LNCaP clone FGC (cell line): ENCODE results near the gene DIAPH2.

Experiments
- DNase-seq: peaks from one replicate; pipeline ENCODE4 v3.0.0-alpha.2; 2011; ENCODE audit warnings: low read depth
- H3K4me3 ChIP-seq: 2 replicates; pipeline ENCODE4 v1.5.1; 2011; ENCODE audit warnings: mild to moderate bottlenecking, low read depth, low read length, control low read depth
- CTCF ChIP-seq: IDR thresholded peaks from 2 replicates; pipeline ENCODE4 v1.5.1; 2012; ENCODE audit warnings: mild to moderate bottlenecking; ENCODE audit not compliant: control insufficient read depth, insufficient read depth; ENCODE audit errors: extremely low read depth

Gene DIAPH2

DNA sequence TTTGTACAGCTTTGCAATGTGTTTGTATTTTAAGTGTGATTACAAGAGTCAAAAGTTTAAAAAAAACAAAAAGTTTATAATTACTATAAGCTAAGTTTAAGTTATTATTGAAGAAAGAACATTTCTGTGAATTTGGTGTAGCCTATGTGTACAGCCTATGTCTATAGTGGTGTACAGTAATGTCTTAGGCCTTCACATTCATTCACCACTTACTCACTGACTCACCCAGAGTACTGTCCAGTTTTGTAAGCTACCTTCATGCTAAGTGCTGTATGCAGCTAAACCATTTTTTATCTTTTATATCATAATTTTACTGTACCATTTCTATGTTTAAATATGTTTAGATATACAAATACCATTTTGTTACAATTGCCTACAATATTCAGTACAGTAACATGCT lies 381.3 kb downstream of the DIAPH2 start:
- no peak for TF ChIP-seq CTCF
- H3K4me3 ChIP-seq, result no peak overlapping the region
- no peak for DNase-seq

DNA sequence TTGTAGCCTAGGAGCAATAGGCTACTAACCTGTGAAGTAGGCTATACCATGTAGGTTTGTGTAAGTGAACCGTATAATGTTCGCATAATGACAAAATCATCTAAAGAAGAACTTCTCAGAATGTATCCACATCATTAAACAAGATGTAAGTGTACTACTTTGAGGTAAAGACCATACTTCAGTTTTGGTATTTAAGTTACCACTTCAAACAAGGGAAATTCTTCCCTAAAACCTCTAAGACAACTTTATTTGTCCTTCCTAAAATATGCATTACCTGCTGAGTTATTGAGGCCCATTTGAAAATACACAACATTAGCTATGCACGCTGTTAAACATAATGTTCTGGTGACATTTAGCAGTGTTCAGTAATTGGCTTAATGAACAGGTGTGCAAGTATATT lies 381.7 kb downstream of the DIAPH2 start:
- TF ChIP-seq CTCF, result no peak
- no peak for DNase-seq
- H3K4me3 ChIP-seq, result no peak overlapping the region

DNA sequence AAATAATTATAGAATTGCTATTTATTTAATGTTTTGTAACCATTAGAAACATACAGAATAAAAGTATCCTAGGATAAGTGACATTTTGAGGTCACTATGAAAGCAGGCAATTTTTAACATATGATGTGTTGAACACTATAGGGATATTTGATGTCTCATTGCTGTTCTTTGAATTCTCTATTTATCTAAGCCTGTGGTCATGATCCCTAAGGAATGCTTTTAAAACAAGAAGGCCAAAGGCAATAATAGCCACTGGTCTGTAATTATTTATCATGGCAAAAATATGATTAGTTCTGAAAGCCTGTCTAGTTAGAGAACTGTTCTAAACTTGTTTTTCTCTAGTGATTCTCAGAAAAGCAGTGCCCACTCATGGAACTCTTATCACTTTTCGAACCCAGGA lies 385.7 kb downstream of the DIAPH2 start:
- TF ChIP-seq CTCF, result no peak
- no peak for DNase-seq
- no peak overlapping the region for H3K4me3 ChIP-seq

- no peak for DNase-seq
- TF ChIP-seq CTCF, result no peak
- no peak overlapping the region for H3K4me3 ChIP-seq
Measured at GRCh38 chrX:97074400-97074799, 389.8 kb downstream of the DIAPH2 start.

- H3K4me3 ChIP-seq, result no peak overlapping the region
- TF ChIP-seq CTCF, result no peak
- no peak for DNase-seq
Measured at GRCh38 chrX:97089116-97089515, 404.5 kb downstream of the DIAPH2 start.

DNA sequence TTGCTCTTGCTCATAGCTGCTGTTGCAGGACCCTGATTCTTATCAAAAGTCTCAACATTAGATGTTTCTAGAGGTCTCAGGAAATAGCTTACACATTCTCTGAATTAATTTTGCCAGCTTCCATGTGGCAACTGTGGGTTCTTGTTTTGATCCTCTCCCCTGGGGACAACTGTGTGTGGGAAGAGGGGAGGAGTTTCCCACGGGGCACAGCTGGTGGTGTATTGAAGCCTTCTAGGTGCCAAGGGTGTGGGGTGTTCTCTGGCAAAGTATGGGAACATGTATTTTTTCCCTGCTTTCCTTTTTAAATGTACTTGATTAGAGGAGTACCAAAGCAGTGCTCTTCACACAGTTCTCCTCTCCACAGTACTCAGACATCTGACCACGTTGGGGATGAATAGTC lies 411.7 kb downstream of the DIAPH2 start:
- no peak for TF ChIP-seq CTCF
- no peak overlapping the region for H3K4me3 ChIP-seq
- DNase-seq, result no peak

DNA sequence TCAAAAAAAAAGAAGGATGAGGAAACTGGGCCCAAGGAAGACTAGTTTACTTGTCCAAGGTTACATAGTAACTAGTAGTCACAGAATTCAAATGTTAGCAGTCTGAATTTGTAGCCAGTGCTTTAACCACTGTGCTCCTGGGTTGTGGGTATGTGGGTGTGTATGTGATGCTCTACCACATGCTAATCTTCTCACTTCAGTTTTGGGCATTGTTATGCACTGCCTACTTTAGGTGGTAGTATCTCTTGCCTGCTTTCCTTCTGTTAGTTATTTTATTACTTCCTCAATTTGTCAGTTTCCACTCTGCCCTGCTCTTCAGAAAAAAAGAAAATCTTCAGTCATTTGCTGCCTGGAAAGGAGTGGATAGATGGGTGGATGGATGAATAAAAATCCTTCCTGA lies 418.3 kb downstream of the DIAPH2 start:
- DNase-seq, result no peak
- H3K4me3 ChIP-seq, result no peak overlapping the region
- TF ChIP-seq CTCF, result no peak
